HepG2 (cell line): ENCODE results near the gene C10orf143. TPM values are rescaled to one million over a fixed set of nuclear protein-coding genes. Genes with fewer than 3 reads are reported as not detected.

ENCODE experiments used
- ATAC-seq: fragments of 200-7000 bp; cut with Tn5 transposase; 3 replicates; pipeline ENCODE4 v1.9.1; 2020; ENCODE audit warnings: mild to moderate bottlenecking, moderate library complexity
- BruUV-seq: library from RNA; stranded (reverse); fragments of 400-500 nt; replicated peaks from 2 replicates; lab custom pipeline; 2021; lab: Mats Ljungman, UMichigan
- CTCF ChIA-PET: fragments of 300-600 bp; formaldehyde crosslinking; extraction: SDS; loops from one replicate; lab custom pipeline; 2021; ENCODE audit warnings: low total read pairs, inconsistent platforms, low intra/inter-chr PET ratio; lab: Yijun Ruan, JAX
- POLR2A ChIA-PET: fragments of 350-600 bp; sonication (Branson Sonifier 250); formaldehyde crosslinking; loops from one replicate; lab custom pipeline; 2020; ENCODE audit warnings: antibody characterized with exemption, inconsistent platforms; lab: Yijun Ruan, JAX
- DNase-seq: peaks from one replicate; pipeline ENCODE4 v3.0.0-alpha.2; 2015; ENCODE audit warnings: low spot score
- FAIRE-seq: peaks from 3 replicates; lab custom pipeline; 2011; peaks lifted over from hg19 to GRCh38; lab: Jason Lieb, UNC
- H2AFZ ChIP-seq: one replicate; pipeline ENCODE4 v1.6.1; 2011; ENCODE audit warnings: low read length, inconsistent platforms
- H3K27ac ChIP-seq: fragments of 300-600 bp; 3 replicates; pipeline ENCODE4 v1.8.0; 2011; ENCODE audit warnings: mixed run types, mild to moderate bottlenecking, mixed read lengths, low read length, inconsistent platforms; ENCODE audit not compliant: insufficient read depth; ENCODE audit errors: extremely low read length
- H3K27me3 ChIP-seq, 2 experiments: fragments of 200-600 bp in 1 of 2; 2 replicates in 1 of 2; 3 replicates in 1 of 2; pipeline versions ENCODE4 v1.6.0 to v1.8.0; 2011; ENCODE audit warnings: low read length in 2 of 2, mild to moderate bottlenecking in 2 of 2, moderate library complexity in 2 of 2, inconsistent platforms in 1 of 2; ENCODE audit not compliant: insufficient read depth in 2 of 2, control insufficient read depth in 1 of 2
- H3K36me3 ChIP-seq, 2 experiments: fragments of 200-600 bp in 1 of 2; replicated peaks in 1 of 2; 2 replicates in 1 of 2; 3 replicates in 1 of 2; pipeline versions ENCODE4 v1.5.1 to v1.8.0; 2011; ENCODE audit warnings: low read length in 2 of 2, inconsistent platforms in 1 of 2; ENCODE audit not compliant: insufficient read depth in 2 of 2, control insufficient read depth in 1 of 2
- H3K4me1 ChIP-seq: 2 replicates; pipeline ENCODE4 v1.5.1; 2012; ENCODE audit warnings: low read length, inconsistent platforms; ENCODE audit not compliant: insufficient read depth
- H3K4me2 ChIP-seq: 2 replicates; pipeline ENCODE4 v1.6.0; 2011; ENCODE audit warnings: low read depth, low read length, inconsistent platforms
- H3K4me3 ChIP-seq, 3 experiments: fragments of 200-600 bp in 1 of 3; sonication (generic), shearing (Covaris generic) in 1 of 3; replicated peaks in 1 of 3; 2 replicates each; pipeline ENCODE4 v1.5.1; 2011 to 2016; ENCODE audit warnings: low read length in 3 of 3, inconsistent platforms in 2 of 3, low read depth in 2 of 3, mild to moderate bottlenecking in 2 of 3, control low read depth in 1 of 3, mixed read lengths in 1 of 3; ENCODE audit not compliant: insufficient read depth in 1 of 3
- H3K79me2 ChIP-seq: one replicate; pipeline ENCODE4 v1.6.1; 2011; ENCODE audit warnings: low read length, inconsistent platforms; ENCODE audit not compliant: insufficient read depth
- H3K9ac ChIP-seq: 2 replicates; pipeline ENCODE4 v1.6.0; 2011; ENCODE audit warnings: mild to moderate bottlenecking, low read depth, low read length, inconsistent platforms; ENCODE audit not compliant: insufficient read depth
- H3K9me3 ChIP-seq: 2 replicates; pipeline ENCODE4 v1.5.1; 2012; ENCODE audit warnings: mild to moderate bottlenecking, low read length
- H4K20me1 ChIP-seq: 2 replicates; pipeline ENCODE4 v1.6.0; 2011; ENCODE audit warnings: inconsistent platforms, mild to moderate bottlenecking, low read length, moderate library complexity; ENCODE audit not compliant: insufficient read depth
- ZNF136 ChIP-seq: sonication (generic); formaldehyde crosslinking; IDR thresholded peaks from 2 replicates; pipeline ENCODE4 v1.8.1; 2022; ENCODE audit warnings: low read depth, mild to moderate bottlenecking, moderate library complexity, missing genetic modification reagents
- ZNF441 ChIP-seq: sonication (generic); formaldehyde crosslinking; IDR thresholded peaks from 2 replicates; pipeline ENCODE4 v1.7.0; 2021; ENCODE audit warnings: missing genetic modification reagents, borderline replicate concordance
- WGBS: methylation state at CpG from one replicate; pipeline ENCODE4 v1.1.6; 2017; ENCODE audit warnings: low lambda C conversion rate; 5-methylcytosine and 5-hydroxymethylcytosine counted together
- in situ Hi-C: cut with HindIII; loops from 2 replicates; pipeline ENCODE4 v1.10.0; 2017; ENCODE audit warnings: low pct_unique_long_range_greater_than_20kb; ENCODE audit not compliant: extremely low pct_ligation_motif_present
- intact Hi-C: fragments of 100-400 bp; cut with micrococcal nuclease; formaldehyde crosslinking; loops from one replicate; pipeline ENCODE4 v1.10.0; 2022; ENCODE audit not compliant: unreplicated experiment
- polyA plus RNA-seq, 8 experiments: library from polyadenylated mRNA; depleted of rRNA in 3 of 8; stranded (reverse) in 7 of 8; unstranded in 1 of 8; fragments of >200 nt; fragmentation: Illumina TruSeq in 4 of 8; extraction: Trizol in 4 of 8; gene quantifications; 2 replicates each; pipeline versions ENCODE4 v1.2.1 to v1.2.3, GENCODE V29; 2011 to 2016; ENCODE audit warnings: low read depth in 4 of 8, missing spikeins in 1 of 8, mixed read lengths in 1 of 8; ENCODE audit not compliant: insufficient read depth in 1 of 8
- total RNA-seq, 5 experiments: library from RNA; depleted of rRNA; stranded (reverse); fragments of >200 nt; fragmentation: Illumina TruSeq; extraction: Trizol; gene quantifications; 2 replicates each; pipeline ENCODE4 v1.2.3, GENCODE V29; 2016; ENCODE audit warnings: low read depth in 1 of 5
- TF ChIP-seq, protein P1 (sequence below), 2 experiments: sonication (generic) in 1 of 2; formaldehyde crosslinking in 1 of 2; IDR thresholded peaks; 2 replicates each; pipeline versions ENCODE4 v1.6.1 to v1.9.0; 2014 to 2022; ENCODE audit warnings: antibody characterized with exemption in 1 of 2, borderline replicate concordance in 1 of 2, inconsistent platforms in 1 of 2, low read depth in 1 of 2, missing genetic modification reagents in 1 of 2

Gene C10orf143
- total and polyA plus RNA-seq, 2 of the 13 experiments (the other 11 are each of a cell fraction or from before 2014, with no cell fraction given), result 0.21 to 0.91 TPM

- no peaks in the 10 kb centered on the region for H3K36me3 ChIP-seq
- H3K4me3 ChIP-seq, result no peak overlapping the region
- intact Hi-C loops, result no loop called here
- DNase-seq, result no peak
- no peak overlapping the region for H3K4me2 ChIP-seq
- no peaks in the 10 kb centered on the region for H3K9me3 ChIP-seq
- H3K4me1 ChIP-seq, result no peaks in the 10 kb centered on the region
- ATAC-seq, result no peak
- H3K9ac ChIP-seq, result no peak overlapping the region
- CTCF ChIA-PET, result no interaction called here
- H3K27ac ChIP-seq, result no peak overlapping the region
- WGBS, result 20% methylated on average over 4 of the region's 19 CpGs
- no peak for TF ChIP-seq ZNF441 (CRISPR knock-in tag)
- no peak for TF ChIP-seq ZNF136 (CRISPR knock-in tag)
- TF ChIP-seq, protein P1, sequence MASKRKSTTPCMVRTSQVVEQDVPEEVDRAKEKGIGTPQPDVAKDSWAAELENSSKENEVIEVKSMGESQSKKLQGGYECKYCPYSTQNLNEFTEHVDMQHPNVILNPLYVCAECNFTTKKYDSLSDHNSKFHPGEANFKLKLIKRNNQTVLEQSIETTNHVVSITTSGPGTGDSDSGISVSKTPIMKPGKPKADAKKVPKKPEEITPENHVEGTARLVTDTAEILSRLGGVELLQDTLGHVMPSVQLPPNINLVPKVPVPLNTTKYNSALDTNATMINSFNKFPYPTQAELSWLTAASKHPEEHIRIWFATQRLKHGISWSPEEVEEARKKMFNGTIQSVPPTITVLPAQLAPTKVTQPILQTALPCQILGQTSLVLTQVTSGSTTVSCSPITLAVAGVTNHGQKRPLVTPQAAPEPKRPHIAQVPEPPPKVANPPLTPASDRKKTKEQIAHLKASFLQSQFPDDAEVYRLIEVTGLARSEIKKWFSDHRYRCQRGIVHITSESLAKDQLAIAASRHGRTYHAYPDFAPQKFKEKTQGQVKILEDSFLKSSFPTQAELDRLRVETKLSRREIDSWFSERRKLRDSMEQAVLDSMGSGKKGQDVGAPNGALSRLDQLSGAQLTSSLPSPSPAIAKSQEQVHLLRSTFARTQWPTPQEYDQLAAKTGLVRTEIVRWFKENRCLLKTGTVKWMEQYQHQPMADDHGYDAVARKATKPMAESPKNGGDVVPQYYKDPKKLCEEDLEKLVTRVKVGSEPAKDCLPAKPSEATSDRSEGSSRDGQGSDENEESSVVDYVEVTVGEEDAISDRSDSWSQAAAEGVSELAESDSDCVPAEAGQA (IDR thresholded peaks at IDR 0.05; ENCODE audit: low read depth), result no peak
- TF ChIP-seq, protein P1 (CRISPR knock-in tag; IDR thresholded peaks at IDR 0.05; ENCODE audit: borderline replicate concordance), result no peak
- TF ChIP-seq, all 625 proteins: peak for 0
- Histone ChIP-seq H3K79me2 (no peaks in the 10 kb centered on the region), H4K20me1 (no peaks in the 10 kb centered on the region), H3K27me3 (peaks cover 22 to 62% of the 10 kb centered on the region in 2 experiments), H2AFZ (no peak overlapping the region)
- in situ Hi-C loops, result no loop called here
- no TSS peak for BruUV-seq
- FAIRE-seq, result no peak
- POLR2A ChIA-PET, result no interaction called here
These were observed 87.0 kb downstream of the C10orf143 start for GRCh38 chr10:130023454-130024230.
